Endothelial cell of umbilical vein (primary cell): ENCODE data around the gene SHROOM4. TPM values are rescaled to one million over a fixed set of nuclear protein-coding genes. Genes with fewer than 3 reads are reported as not detected.

Experiments
- BruUV-seq: library from RNA; stranded (reverse); fragments of 400-500 nt; replicated peaks from 2 replicates; lab custom pipeline; 2021; lab: Mats Ljungman, UMichigan
- CTCF ChIA-PET: fragments of 300-600, 350-600 bp; sonication (Branson Sonifier 250); formaldehyde crosslinking; loops from one replicate; lab custom pipeline; 2021; ENCODE audit warnings: antibody characterized with exemption, inconsistent platforms; lab: Charles Lee
- POLR2A ChIA-PET: fragments of 300-600, 350-600 bp; sonication (Branson Sonifier 250); formaldehyde crosslinking; loops from one replicate; lab custom pipeline; 2021; ENCODE audit warnings: antibody characterized with exemption, inconsistent platforms; lab: Charles Lee
- DNase-seq: peaks from one replicate; pipeline ENCODE4 v3.0.0-alpha.2; 2011; ENCODE audit warnings: low read depth, low spot score
- FAIRE-seq: peaks from 2 replicates; lab custom pipeline; 2011; peaks lifted over from hg19 to GRCh38; lab: Jason Lieb, UNC
- H2AFZ ChIP-seq: 2 replicates; pipeline ENCODE4 v1.6.0; 2012; ENCODE audit warnings: low read depth, low read length, control low read depth, inconsistent platforms
- H3K27ac ChIP-seq: 2 replicates; pipeline ENCODE4 v1.5.1; 2011; ENCODE audit warnings: low read depth, mild to moderate bottlenecking, control low read depth, low read length, moderate library complexity; ENCODE audit not compliant: insufficient read depth
- H3K27me3 ChIP-seq, 2 experiments: 2 replicates each; pipeline versions ENCODE4 v1.6.0 to v1.6.1; 2011; ENCODE audit warnings: low read length in 2 of 2, mixed read lengths in 1 of 2; ENCODE audit not compliant: control insufficient read depth in 2 of 2, insufficient read depth in 2 of 2
- H3K36me3 ChIP-seq, 2 experiments: 2 replicates in 1 of 2; 3 replicates in 1 of 2; pipeline ENCODE4 v1.5.1; 2011; ENCODE audit warnings: low read length in 2 of 2, mild to moderate bottlenecking in 1 of 2, moderate library complexity in 1 of 2; ENCODE audit not compliant: control insufficient read depth in 2 of 2, insufficient read depth in 2 of 2; ENCODE audit errors: extremely low read depth in 1 of 2
- H3K4me1 ChIP-seq: 3 replicates; pipeline ENCODE4 v1.5.1; 2011; ENCODE audit warnings: mild to moderate bottlenecking, low read length; ENCODE audit not compliant: control insufficient read depth, insufficient read depth; ENCODE audit errors: extremely low read depth
- H3K4me2 ChIP-seq: 2 replicates; pipeline ENCODE4 v1.6.1; 2011; ENCODE audit warnings: low read length, control low read depth, mixed read lengths; ENCODE audit not compliant: insufficient read depth
- H3K4me3 ChIP-seq, 3 experiments: fragments of 200-600 bp in 1 of 3; sonication (generic), shearing (Covaris generic) in 1 of 3; replicated peaks in 1 of 3; 2 replicates each; pipeline ENCODE4 v1.5.1; 2011 to 2016; ENCODE audit warnings: control low read depth in 3 of 3, low read length in 3 of 3, mild to moderate bottlenecking in 2 of 3, inconsistent platforms in 1 of 3, low read depth in 1 of 3, moderate library complexity in 1 of 3; ENCODE audit not compliant: insufficient read depth in 1 of 3
- H3K79me2 ChIP-seq: 2 replicates; pipeline ENCODE4 v1.6.0; 2012; ENCODE audit warnings: low read length, inconsistent platforms; ENCODE audit not compliant: control insufficient read depth, insufficient read depth
- H3K9ac ChIP-seq: replicated peaks from 2 replicates; pipeline ENCODE3; 2011; ENCODE audit warnings: low read length, control low read depth; ENCODE audit not compliant: insufficient read depth; ENCODE audit errors: extremely low read depth
- H3K9me1 ChIP-seq: replicated peaks from 3 replicates; pipeline ENCODE4 v1.6.0; 2011; ENCODE audit warnings: mild to moderate bottlenecking, low read length; ENCODE audit not compliant: control insufficient read depth, insufficient read depth; ENCODE audit errors: extremely low read depth
- H3K9me3 ChIP-seq: replicated peaks from 2 replicates; pipeline ENCODE4 v1.5.1; 2012; ENCODE audit warnings: low read length, inconsistent platforms; ENCODE audit not compliant: control insufficient read depth, insufficient read depth
- H4K20me1 ChIP-seq: replicated peaks from 2 replicates; pipeline ENCODE3; 2011; ENCODE audit warnings: mild to moderate bottlenecking, low read length; ENCODE audit not compliant: control insufficient read depth, insufficient read depth; ENCODE audit errors: extremely low read depth
- CTCF ChIP-seq, 2 donors: IDR thresholded peaks; 1 replicate in 1 of 2; 2 replicates in 1 of 2; pipeline ENCODE4 v1.5.1; 2011; ENCODE audit warnings: low read length in 2 of 2, mild to moderate bottlenecking in 2 of 2, moderate library complexity in 2 of 2, control low read depth in 1 of 2, inconsistent platforms in 1 of 2, low read depth in 1 of 2; ENCODE audit not compliant: insufficient read depth in 1 of 2; ENCODE audit errors: extremely low read depth in 1 of 2
- EZH2 ChIP-seq: IDR thresholded peaks from 2 replicates; pipeline ENCODE4 v1.6.1; 2012; ENCODE audit warnings: borderline replicate concordance, low read depth, mild to moderate bottlenecking, moderate library complexity, low read length, inconsistent platforms; ENCODE audit not compliant: severe bottlenecking
- FOS ChIP-seq: IDR thresholded peaks from 2 replicates; pipeline ENCODE4 v1.6.1; 2011; ENCODE audit warnings: mild to moderate bottlenecking, low read length, moderate library complexity, borderline replicate concordance; ENCODE audit not compliant: insufficient read depth
- GATA2 ChIP-seq: IDR thresholded peaks from 2 replicates; pipeline ENCODE4 v1.7.0; 2011; ENCODE audit warnings: low read depth, mild to moderate bottlenecking, moderate library complexity, mixed read lengths, low read length; ENCODE audit not compliant: insufficient read length, insufficient read depth
- JUN ChIP-seq: IDR thresholded peaks from 2 replicates; pipeline ENCODE4 v1.6.1; 2011; ENCODE audit warnings: borderline replicate concordance, low read depth; ENCODE audit not compliant: insufficient read length, insufficient read depth
- MAX ChIP-seq: IDR thresholded peaks from 2 replicates; pipeline ENCODE4 v1.6.1; 2011; ENCODE audit not compliant: insufficient read depth, insufficient read length
- MYC ChIP-seq: IDR thresholded peaks from one replicate; pipeline ENCODE4 v1.6.1; 2011; ENCODE audit warnings: mild to moderate bottlenecking, low read depth, low read length
- POLR2A ChIP-seq: IDR thresholded peaks from 2 replicates; pipeline ENCODE4 v1.6.1; 2012; ENCODE audit warnings: low read depth, mild to moderate bottlenecking, control low read depth, low read length
- POLR2AphosphoS5 ChIP-seq: IDR thresholded peaks from 2 replicates; pipeline ENCODE4 v1.6.1; 2012; ENCODE audit warnings: low read depth, mild to moderate bottlenecking, control low read depth, low read length, moderate library complexity; ENCODE audit not compliant: insufficient read depth
- dilution Hi-C: fragments of 300-500 bp; cut with MboI; formaldehyde crosslinking; loops from one replicate; pipeline ENCODE4 v1.15.0; 2019; ENCODE audit warnings: low sequenced_read_pairs; ENCODE audit not compliant: extremely low pct_ligation_motif_present
- intact Hi-C: fragments of 100-400 bp; cut with micrococcal nuclease; formaldehyde crosslinking; loops from one replicate; pipeline ENCODE4 v1.10.0; 2022
- polyA plus RNA-seq, 4 experiments: library from polyadenylated mRNA; depleted of rRNA in 3 of 4; stranded (reverse) in 3 of 4; unstranded in 1 of 4; fragments of >200 nt; gene quantifications; 2 replicates each; pipeline versions ENCODE4 v1.2.1 to v1.2.3, GENCODE V29; 2011 to 2012; ENCODE audit warnings: missing spikeins in 1 of 4
- total RNA-seq: library from RNA; stranded (reverse); gene quantifications from 2 replicates; pipeline ENCODE4 v1.2.3, GENCODE V29; 2021

SHROOM4 gene
- total and polyA plus RNA-seq, 2 donors (not counting 3 experiments of a cell fraction or from before 2014, with no cell fraction given): 29.7 to 57.5 TPM

GRCh38 chrX:50769389-50770063, 44.5 kb downstream of the SHROOM4 start:
- dilution Hi-C loops: no loop called here
- Histone ChIP-seq H3K4me1 (peaks cover 38% of the 10 kb centered on the region), H3K79me2 (peaks cover 9% of the 10 kb centered on the region), H3K4me2 (peak overlapping the region; percentile 36), H3K9me1 (no peaks in the 10 kb centered on the region), H3K27ac (peak overlapping the region; percentile 84), H3K4me3 (no peak overlapping the region), H3K9me3 (no peaks in the 10 kb centered on the region), H3K36me3 (no peaks in the 10 kb centered on the region), H3K9ac (peak overlapping the region; percentile 9), H2AFZ (no peak overlapping the region), H4K20me1 (no peaks in the 10 kb centered on the region), H3K27me3 (no peaks in the 10 kb centered on the region)
- CTCF ChIA-PET: interaction anchor here (1.2 to 1.6 kb wide), 2 partner anchors 7 to 134 kb away, joined by 3 to 7 read pairs; no protein-coding TSS in a partner anchor
- no peak for TF ChIP-seq GATA2
- TF ChIP-seq MAX: no peak
- TF ChIP-seq MYC: no peak
- TF ChIP-seq JUN: no peak
- no peak for TF ChIP-seq EZH2
- TF ChIP-seq POLR2AphosphoS5: no peak
- TF ChIP-seq POLR2A: no peak
- TF ChIP-seq FOS: no peak
- TF ChIP-seq CTCF (IDR thresholded peaks at IDR 0.05; ENCODE audit: extremely low read depth in 1 of 2, insufficient read depth in 1 of 2, low read depth in 1 of 2, low read length in 2 of 2): no peak
- FAIRE-seq (no peak), DNase-seq (peak; percentile 25)
- intact Hi-C loops: loop anchor here (2.0 kb wide), 3 partner anchors 29 to 69 kb away; partner anchors contain the start of gene SHROOM4
- POLR2A ChIA-PET: no interaction called here
- no TSS peak for BruUV-seq
